Activated CD4-positive, alpha-beta T cell treated with anti-CD3 and anti-CD28 coated beads, Interleukin-2, amount 10 ng/mL, durations not matched to agents 24 days and 14 days (primary cell): ENCODE results near the gene GOSR1. TPM values are rescaled to one million over a fixed set of nuclear protein-coding genes. Genes with fewer than 3 reads are reported as not detected.
A peak's percentile ranks its signal among the peaks of the same experiment; 100 is the strongest.

ENCODE experiments used
- DNase-seq: peaks from one replicate; pipeline ENCODE4 v3.0.0; 2022
- H3K27ac Mint-ChIP-seq: one replicate; pipeline ENCODE4 v1.8.0; 2022; ENCODE audit warnings: mild to moderate bottlenecking, mixed read lengths
- H3K27me3 Mint-ChIP-seq: one replicate; pipeline ENCODE4 v1.8.0; 2022; ENCODE audit warnings: mixed read lengths
- H3K36me3 Mint-ChIP-seq: one replicate; pipeline ENCODE4 v1.8.0; 2022; ENCODE audit warnings: low read depth, mild to moderate bottlenecking, mixed read lengths
- H3K4me1 Mint-ChIP-seq: one replicate; pipeline ENCODE4 v1.8.0; 2021; ENCODE audit warnings: mixed read lengths
- H3K4me3 Mint-ChIP-seq: one replicate; pipeline ENCODE4 v1.8.0; 2022; ENCODE audit warnings: mild to moderate bottlenecking, moderate library complexity, mixed read lengths
- H3K9me3 Mint-ChIP-seq: one replicate; pipeline ENCODE4 v1.8.0; 2021; ENCODE audit warnings: mixed read lengths
- intact Hi-C: fragments of 100-400 bp; cut with micrococcal nuclease; formaldehyde crosslinking; loops from one replicate; pipeline ENCODE4 v1.15.1; 2023
- total RNA-seq: library from RNA; stranded (reverse); gene quantifications from 2 replicates; pipeline ENCODE4 v1.2.3, GENCODE V29; 2022

The GOSR1 gene
- total RNA-seq, 1 donor from 2014 or later, result 54.8 TPM

GRCh38 chr17:30472238-30472890 lies 4.8 kb upstream of the GOSR1 start:
- intact Hi-C loops, result loop anchor here (10.0 kb wide), 1 partner anchor 348 kb away; no protein-coding TSS in a partner anchor
- Mint-ChIP-seq H3K4me1 (peaks cover 14% of the 10 kb centered on the region), H3K4me3 (no peak overlapping the region)

GRCh38 chr17:30475206-30475605 lies 2.0 kb upstream of the GOSR1 start:
- H3K27ac Mint-ChIP-seq, result no peak overlapping the region
- peaks cover 26% of the 10 kb centered on the region for H3K4me1 Mint-ChIP-seq
- peaks cover 12% of the 10 kb centered on the region for H3K36me3 Mint-ChIP-seq
- H3K4me3 Mint-ChIP-seq, result no peak overlapping the region
- intact Hi-C loops, result loop anchor here (5.0 to 10.0 kb wide), 2 partner anchors 98 to 350 kb away; partner anchors contain the start of gene CPD
- DNase-seq, result no peak
- H3K27me3 Mint-ChIP-seq, result peaks cover 2% of the 10 kb centered on the region
- no peaks in the 10 kb centered on the region for H3K9me3 Mint-ChIP-seq

More at GRCh38 chr17:30472238-30472890, 4.8 kb upstream of the GOSR1 start:
- peaks cover 2% of the 10 kb centered on the region for H3K27me3 Mint-ChIP-seq
- no peak overlapping the region for H3K27ac Mint-ChIP-seq
- H3K36me3 Mint-ChIP-seq, result peaks cover 2% of the 10 kb centered on the region
- H3K9me3 Mint-ChIP-seq, result no peaks in the 10 kb centered on the region
- DNase-seq, result no peak

GRCh38 chr17:30476726-30477082 lies 504 bp upstream of the GOSR1 start:
- intact Hi-C loops, result loop anchor here (2.0 to 10.0 kb wide), 3 partner anchors 99 to 352 kb away; partner anchors contain the start of gene CPD

GRCh38 chr17:30477774-30478115 lies 537 bp downstream of the GOSR1 start:
- intact Hi-C loops, result loop anchor here (2.0 to 10.0 kb wide), 3 partner anchors 100 to 353 kb away; partner anchors contain the start of gene CPD
- H3K9me3 Mint-ChIP-seq, result no peaks in the 10 kb centered on the region
- H3K36me3 Mint-ChIP-seq, result peaks cover 27% of the 10 kb centered on the region
- H3K27me3 Mint-ChIP-seq, result peaks cover 2% of the 10 kb centered on the region
- H3K4me1 Mint-ChIP-seq, result peaks cover 30% of the 10 kb centered on the region
- H3K4me3 Mint-ChIP-seq, result peak overlapping the region; percentile 99
- peak overlapping the region; percentile 94 for H3K27ac Mint-ChIP-seq
- DNase-seq, result no peak

More at GRCh38 chr17:30476726-30477082, 504 bp upstream of the GOSR1 start:
- peak overlapping the region; percentile 94 for H3K27ac Mint-ChIP-seq
- DNase-seq, result no peak
- peaks cover 2% of the 10 kb centered on the region for H3K27me3 Mint-ChIP-seq
- H3K9me3 Mint-ChIP-seq, result no peaks in the 10 kb centered on the region
- peaks cover 29% of the 10 kb centered on the region for H3K4me1 Mint-ChIP-seq
- H3K36me3 Mint-ChIP-seq, result peaks cover 22% of the 10 kb centered on the region
- H3K4me3 Mint-ChIP-seq, result peak overlapping the region; percentile 99

GRCh38 chr17:30482555-30482954 lies 5.3 kb downstream of the GOSR1 start:
- no peak overlapping the region for H3K4me3 Mint-ChIP-seq
- peaks cover 17% of the 10 kb centered on the region for H3K4me1 Mint-ChIP-seq
- H3K27me3 Mint-ChIP-seq, result no peaks in the 10 kb centered on the region
- no peaks in the 10 kb centered on the region for H3K9me3 Mint-ChIP-seq
- DNase-seq, result no peak
- peaks cover 62% of the 10 kb centered on the region for H3K36me3 Mint-ChIP-seq
- H3K27ac Mint-ChIP-seq, result no peak overlapping the region
- intact Hi-C loops, result no loop called here

GRCh38 chr17:30483159-30483558 lies 6.0 kb downstream of the GOSR1 start:
- no peaks in the 10 kb centered on the region for H3K9me3 Mint-ChIP-seq

GRCh38 chr17:30493780-30494179 lies 16.6 kb downstream of the GOSR1 start:
- H3K9me3 Mint-ChIP-seq, result no peaks in the 10 kb centered on the region
- no peak for DNase-seq
- intact Hi-C loops, result no loop called here
- peaks cover 67% of the 10 kb centered on the region for H3K36me3 Mint-ChIP-seq
- H3K27me3 Mint-ChIP-seq, result no peaks in the 10 kb centered on the region
- no peak overlapping the region for H3K4me3 Mint-ChIP-seq
- no peaks in the 10 kb centered on the region for H3K4me1 Mint-ChIP-seq
- no peak overlapping the region for H3K27ac Mint-ChIP-seq

More at GRCh38 chr17:30483159-30483558, 6.0 kb downstream of the GOSR1 start:
- no peak for DNase-seq
- H3K4me1 Mint-ChIP-seq, result peaks cover 12% of the 10 kb centered on the region
- no peak overlapping the region for H3K27ac Mint-ChIP-seq
- H3K27me3 Mint-ChIP-seq, result no peaks in the 10 kb centered on the region
- no peak overlapping the region for H3K4me3 Mint-ChIP-seq
- intact Hi-C loops, result no loop called here
- peaks cover 64% of the 10 kb centered on the region for H3K36me3 Mint-ChIP-seq

GRCh38 chr17:30495586-30495985 lies 18.4 kb downstream of the GOSR1 start:
- Mint-ChIP-seq H3K27ac (no peak overlapping the region), H3K4me3 (no peak overlapping the region), H3K36me3 (peaks cover 66% of the 10 kb centered on the region), H3K4me1 (peaks cover 7% of the 10 kb centered on the region), H3K9me3 (no peaks in the 10 kb centered on the region), H3K27me3 (no peaks in the 10 kb centered on the region)
- no peak for DNase-seq
- intact Hi-C loops, result no loop called here

- Mint-ChIP-seq H3K4me1 (peaks cover 15% of the 10 kb centered on the region), H3K9me3 (no peaks in the 10 kb centered on the region), H3K27ac (no peak overlapping the region), H3K27me3 (no peaks in the 10 kb centered on the region), H3K36me3 (peaks cover 57% of the 10 kb centered on the region), H3K4me3 (no peak overlapping the region)
- no peak for DNase-seq
- intact Hi-C loops, result no loop called here
Observed at GRCh38 chr17:30503558-30503957, 26.4 kb downstream of the GOSR1 start.

GRCh38 chr17:30505868-30506417 lies 28.7 kb downstream of the GOSR1 start:
- Mint-ChIP-seq H3K4me3 (no peak overlapping the region), H3K27me3 (no peaks in the 10 kb centered on the region), H3K36me3 (peaks cover 40% of the 10 kb centered on the region), H3K27ac (peak overlapping the region; percentile 15), H3K4me1 (peaks cover 8% of the 10 kb centered on the region), H3K9me3 (no peaks in the 10 kb centered on the region)
- intact Hi-C loops, result no loop called here
- no peak for DNase-seq

GRCh38 chr17:30506481-30506880 lies 29.3 kb downstream of the GOSR1 start:
- Mint-ChIP-seq H3K4me3 (no peak overlapping the region), H3K9me3 (no peaks in the 10 kb centered on the region), H3K27me3 (no peaks in the 10 kb centered on the region), H3K27ac (peak overlapping the region; percentile 15), H3K36me3 (peaks cover 37% of the 10 kb centered on the region), H3K4me1 (peaks cover 8% of the 10 kb centered on the region)
- intact Hi-C loops, result no loop called here
- DNase-seq, result no peak

GRCh38 chr17:30513346-30513745 lies 36.1 kb downstream of the GOSR1 start:
- H3K27ac Mint-ChIP-seq, result no peak overlapping the region
- no peaks in the 10 kb centered on the region for H3K4me1 Mint-ChIP-seq
- peaks cover 25% of the 10 kb centered on the region for H3K36me3 Mint-ChIP-seq
- no peak for DNase-seq
- no peak overlapping the region for H3K4me3 Mint-ChIP-seq
- H3K27me3 Mint-ChIP-seq, result no peaks in the 10 kb centered on the region
- no peaks in the 10 kb centered on the region for H3K9me3 Mint-ChIP-seq
- intact Hi-C loops, result no loop called here

GRCh38 chr17:30514895-30515596 lies 37.8 kb downstream of the GOSR1 start:
- DNase-seq, result no peak
- H3K4me3 Mint-ChIP-seq, result no peak overlapping the region
- no peaks in the 10 kb centered on the region for H3K9me3 Mint-ChIP-seq
- intact Hi-C loops, result no loop called here
- peaks cover 31% of the 10 kb centered on the region for H3K36me3 Mint-ChIP-seq
- H3K27ac Mint-ChIP-seq, result no peak overlapping the region
- no peaks in the 10 kb centered on the region for H3K4me1 Mint-ChIP-seq
- no peaks in the 10 kb centered on the region for H3K27me3 Mint-ChIP-seq

GRCh38 chr17:30517786-30518185 lies 40.6 kb downstream of the GOSR1 start:
- peaks cover 47% of the 10 kb centered on the region for H3K36me3 Mint-ChIP-seq
- no peaks in the 10 kb centered on the region for H3K27me3 Mint-ChIP-seq

More at GRCh38 chr17:30517786-30518185, 40.6 kb downstream of the GOSR1 start:
- Mint-ChIP-seq H3K27ac (peak overlapping the region; percentile 1), H3K9me3 (no peaks in the 10 kb centered on the region), H3K4me1 (peaks cover 2% of the 10 kb centered on the region), H3K4me3 (no peak overlapping the region)
- DNase-seq, result no peak
- intact Hi-C loops, result no loop called here
